ENCODE results near the gene TMEM232. TPM values are rescaled to one million over a fixed set of nuclear protein-coding genes. Genes with fewer than 3 reads are reported as not detected.

Gene TMEM232
- total RNA-seq, 2 experiments from 2014 or later, result 1.5 to 2.9 TPM

- Histone ChIP-seq H3K9me2 (ENCODE audit: insufficient read depth, low read length) (no peaks in the 10 kb centered on the region), H3K4me2 (ENCODE audit: low read length) (no peak overlapping the region), H3K27ac (ENCODE audit: low read depth, low read length, poor library complexity, severe bottlenecking) (no peak overlapping the region), H3K36me3 (ENCODE audit: insufficient read depth, low read length) (no peaks in the 10 kb centered on the region), H3K4me1 (ENCODE audit: insufficient read depth, low read length, poor library complexity, severe bottlenecking) (no peaks in the 10 kb centered on the region), H3K4me3 (ENCODE audit: low read depth, low read length, poor library complexity, severe bottlenecking) (no peak overlapping the region), H3K9me3 (ENCODE audit: low read length) (peaks cover 10% of the 10 kb centered on the region; the same call in 1 of the 2 replicates), H4K20me1 (ENCODE audit: insufficient read depth, low read length) (no peaks in the 10 kb centered on the region), H3K79me2 (ENCODE audit: insufficient read depth, low read depth, low read length) (no peaks in the 10 kb centered on the region), H2AFZ (ENCODE audit: low read length) (no peak overlapping the region)
- ChIA-PET POLR2A (no interaction called here), CTCF (ENCODE audit: unreplicated experiment) (no interaction called here)
- no peak for DNase-seq (ENCODE audit: low spot score)
- no TSS peak for BruUV-seq (replicated peaks)
- intact Hi-C loops (cut with micrococcal nuclease; ENCODE audit: unreplicated experiment), result no loop called here
- TF ChIP-seq CTCF (conservative IDR thresholded peaks at IDR 0.05; ENCODE audit: low read length) (no peak), EZH2phosphoT487 (IDR thresholded peaks at IDR 0.05; ENCODE audit: borderline replicate concordance, low read depth, low read length) (no peak)
Observed at GRCh38 chr5:110616009-110616408, 110.5 kb downstream of the TMEM232 start.

- Histone ChIP-seq H2AFZ (ENCODE audit: low read length) (no peak overlapping the region), H3K9me3 (ENCODE audit: low read length) (peaks cover 10% of the 10 kb centered on the region; the same call in 1 of the 2 replicates), H3K4me3 (ENCODE audit: low read depth, low read length, poor library complexity, severe bottlenecking) (no peak overlapping the region), H3K4me1 (ENCODE audit: insufficient read depth, low read length, poor library complexity, severe bottlenecking) (no peaks in the 10 kb centered on the region), H3K27ac (ENCODE audit: low read depth, low read length, poor library complexity, severe bottlenecking) (no peak overlapping the region), H3K4me2 (ENCODE audit: low read length) (no peak overlapping the region), H3K36me3 (ENCODE audit: insufficient read depth, low read length) (no peaks in the 10 kb centered on the region), H4K20me1 (ENCODE audit: insufficient read depth, low read length) (no peaks in the 10 kb centered on the region), H3K79me2 (ENCODE audit: insufficient read depth, low read depth, low read length) (no peaks in the 10 kb centered on the region), H3K9me2 (ENCODE audit: insufficient read depth, low read length) (no peaks in the 10 kb centered on the region)
- intact Hi-C loops (cut with micrococcal nuclease; ENCODE audit: unreplicated experiment), result no loop called here
- DNase-seq (ENCODE audit: low spot score), result no peak
- BruUV-seq (replicated peaks), result no TSS peak
- TF ChIP-seq EZH2phosphoT487 (IDR thresholded peaks at IDR 0.05; ENCODE audit: borderline replicate concordance, low read depth, low read length) (no peak), CTCF (conservative IDR thresholded peaks at IDR 0.05; ENCODE audit: low read length) (no peak)
- ChIA-PET CTCF (ENCODE audit: unreplicated experiment) (no interaction called here), POLR2A (no interaction called here)
Observed at GRCh38 chr5:110612794-110613247, 113.7 kb downstream of the TMEM232 start.

GRCh38 chr5:110611817-110612216 lies 114.7 kb downstream of the TMEM232 start:
- Histone ChIP-seq H3K9me2 (ENCODE audit: insufficient read depth, low read length) (no peaks in the 10 kb centered on the region), H2AFZ (ENCODE audit: low read length) (no peak overlapping the region), H4K20me1 (ENCODE audit: insufficient read depth, low read length) (no peaks in the 10 kb centered on the region), H3K4me1 (ENCODE audit: insufficient read depth, low read length, poor library complexity, severe bottlenecking) (no peaks in the 10 kb centered on the region), H3K4me2 (ENCODE audit: low read length) (no peak overlapping the region), H3K4me3 (ENCODE audit: low read depth, low read length, poor library complexity, severe bottlenecking) (no peak overlapping the region), H3K36me3 (ENCODE audit: insufficient read depth, low read length) (no peaks in the 10 kb centered on the region), H3K9me3 (ENCODE audit: low read length) (peaks cover 10% of the 10 kb centered on the region; the same call in 1 of the 2 replicates), H3K79me2 (ENCODE audit: insufficient read depth, low read depth, low read length) (no peaks in the 10 kb centered on the region), H3K27ac (ENCODE audit: low read depth, low read length, poor library complexity, severe bottlenecking) (no peak overlapping the region)
- no TSS peak for BruUV-seq (replicated peaks)
- POLR2A ChIA-PET, result interaction anchor here (0.6 kb wide), 1 partner anchor 60 kb away, joined by 4 read pairs; no protein-coding TSS in a partner anchor
- intact Hi-C loops (cut with micrococcal nuclease; ENCODE audit: unreplicated experiment), result no loop called here
- no peak for DNase-seq (ENCODE audit: low spot score)
- CTCF ChIA-PET (ENCODE audit: unreplicated experiment), result no interaction called here
- no peak for TF ChIP-seq EZH2phosphoT487 (IDR thresholded peaks at IDR 0.05; ENCODE audit: borderline replicate concordance, low read depth, low read length)
- no peak for TF ChIP-seq CTCF (conservative IDR thresholded peaks at IDR 0.05; ENCODE audit: low read length)

All from OCI-LY7 (cell line).